Bronchial epithelial cell (primary cell): ENCODE results near the gene EMX1. TPM values are rescaled to one million over a fixed set of nuclear protein-coding genes. Genes with fewer than 3 reads are reported as not detected.

ENCODE experiments used
- DNase-seq: peaks from one replicate; pipeline ENCODE4 v3.0.0-alpha.2; 2010; ENCODE audit warnings: low read depth
- FAIRE-seq: peaks from 2 replicates; lab custom pipeline; 2011; peaks lifted over from hg19 to GRCh38; lab: Jason Lieb, UNC
- H3K27me3 ChIP-seq: 2 replicates; pipeline ENCODE4 v1.5.1; 2011; ENCODE audit warnings: low read length; ENCODE audit not compliant: control insufficient read depth, insufficient read depth
- H3K36me3 ChIP-seq: 2 replicates; pipeline ENCODE4 v1.5.1; 2011; ENCODE audit warnings: low read length; ENCODE audit not compliant: control insufficient read depth, insufficient read depth
- H3K4me3 ChIP-seq: 2 replicates; pipeline ENCODE4 v1.5.1; 2011; ENCODE audit warnings: mild to moderate bottlenecking, low read depth, low read length, control low read depth
- total RNA-seq: library from RNA; depleted of rRNA; stranded (reverse); fragments of >200 nt; gene quantifications from 2 replicates; pipeline ENCODE4 v1.2.1, GENCODE V29; 2014
- TF ChIP-seq, protein P1 (sequence below): IDR thresholded peaks from 2 replicates; pipeline ENCODE4 v1.5.1; 2011; ENCODE audit warnings: mild to moderate bottlenecking, moderate library complexity, low read length, control low read depth, inconsistent platforms; ENCODE audit not compliant: insufficient read depth, severe bottlenecking

EMX1 gene
- total RNA-seq, 1 donor from 2014 or later: 0.26 TPM

DNA sequence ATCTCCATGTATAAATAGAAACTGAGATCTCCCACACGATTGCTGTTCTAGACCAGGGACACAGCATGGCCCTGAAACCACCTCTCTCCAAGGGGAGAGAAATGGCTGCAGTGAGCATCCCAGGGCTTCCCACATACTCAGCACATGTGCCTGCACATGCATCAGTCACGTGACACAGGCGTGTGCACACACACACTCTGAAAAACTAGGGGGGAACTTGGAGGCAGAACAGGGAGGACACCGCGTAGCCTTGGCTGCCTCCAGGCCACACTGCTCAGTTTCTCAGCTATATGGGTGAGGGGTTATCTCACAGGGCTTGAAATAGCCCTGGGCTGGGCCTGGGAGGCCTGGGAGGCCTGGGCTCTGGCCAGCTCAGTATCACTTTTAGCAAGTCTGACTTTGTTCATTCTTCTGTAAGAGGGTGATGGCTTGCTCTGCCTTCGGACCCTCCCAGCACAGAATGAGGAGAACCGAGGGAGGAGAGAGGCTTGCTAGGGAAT, 66.9 kb downstream of the EMX1 start:
- no peak for FAIRE-seq
- Histone ChIP-seq H3K4me3 (no peak overlapping the region), H3K36me3 (peaks cover 2% of the 10 kb centered on the region), H3K27me3 (no peaks in the 10 kb centered on the region)
- no peak for DNase-seq
- TF ChIP-seq, protein P1, sequence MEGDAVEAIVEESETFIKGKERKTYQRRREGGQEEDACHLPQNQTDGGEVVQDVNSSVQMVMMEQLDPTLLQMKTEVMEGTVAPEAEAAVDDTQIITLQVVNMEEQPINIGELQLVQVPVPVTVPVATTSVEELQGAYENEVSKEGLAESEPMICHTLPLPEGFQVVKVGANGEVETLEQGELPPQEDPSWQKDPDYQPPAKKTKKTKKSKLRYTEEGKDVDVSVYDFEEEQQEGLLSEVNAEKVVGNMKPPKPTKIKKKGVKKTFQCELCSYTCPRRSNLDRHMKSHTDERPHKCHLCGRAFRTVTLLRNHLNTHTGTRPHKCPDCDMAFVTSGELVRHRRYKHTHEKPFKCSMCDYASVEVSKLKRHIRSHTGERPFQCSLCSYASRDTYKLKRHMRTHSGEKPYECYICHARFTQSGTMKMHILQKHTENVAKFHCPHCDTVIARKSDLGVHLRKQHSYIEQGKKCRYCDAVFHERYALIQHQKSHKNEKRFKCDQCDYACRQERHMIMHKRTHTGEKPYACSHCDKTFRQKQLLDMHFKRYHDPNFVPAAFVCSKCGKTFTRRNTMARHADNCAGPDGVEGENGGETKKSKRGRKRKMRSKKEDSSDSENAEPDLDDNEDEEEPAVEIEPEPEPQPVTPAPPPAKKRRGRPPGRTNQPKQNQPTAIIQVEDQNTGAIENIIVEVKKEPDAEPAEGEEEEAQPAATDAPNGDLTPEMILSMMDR: no peak

Other genes with a start within 250 kb of the EMX1 start
- gene EXOC6B, start 91.5 kb upstream of the EMX1 start, total RNA-seq: 26.9 and 41.7 TPM in 2 replicates
- 12.2 and 14.0 TPM in 2 replicates for gene SPR, start 30.1 kb upstream of the EMX1 start, total RNA-seq
- 5.3 and 8.2 TPM in 2 replicates for gene SFXN5, start 154.2 kb downstream of the EMX1 start, total RNA-seq
- 19.5 and 21.9 TPM in 2 replicates for gene RAB11FIP5, start 195.4 kb downstream of the EMX1 start, total RNA-seq